Liver (tissue), 9 donors: ENCODE measurements around the gene MARVELD1. TPM values are rescaled to one million over a fixed set of nuclear protein-coding genes. Genes with fewer than 3 reads are reported as not detected.

Experiments
- DNase-seq: peaks from one replicate; pipeline ENCODE4 v3.0.0-alpha.2; 2017; ENCODE audit warnings: low spot score
- H3K27ac ChIP-seq, 2 donors: one replicate each; pipeline ENCODE4 v1.7.0; 2013; ENCODE audit warnings: inconsistent platforms in 2 of 2, low read length in 2 of 2, control low read depth in 1 of 2, low read depth in 1 of 2, mild to moderate bottlenecking in 1 of 2
- H3K27me3 ChIP-seq, 4 donors: one replicate each; pipeline versions ENCODE4 v1.6.1 to v1.7.0; 2013; ENCODE audit warnings: low read length in 3 of 4, inconsistent platforms in 1 of 4, mild to moderate bottlenecking in 1 of 4, moderate library complexity in 1 of 4; ENCODE audit not compliant: control insufficient read depth in 4 of 4, insufficient read depth in 4 of 4
- H3K36me3 ChIP-seq, 4 donors: one replicate each; pipeline versions ENCODE4 v1.6.1 to v1.7.0; 2013; ENCODE audit warnings: low read length in 3 of 4, mild to moderate bottlenecking in 3 of 4, low read depth in 1 of 4, moderate library complexity in 1 of 4; ENCODE audit not compliant: control insufficient read depth in 4 of 4, insufficient read depth in 3 of 4
- H3K4me1 ChIP-seq, 4 donors: one replicate each; pipeline versions ENCODE4 v1.6.1 to v1.7.0; 2013; ENCODE audit warnings: low read length in 3 of 4, mild to moderate bottlenecking in 3 of 4, moderate library complexity in 1 of 4; ENCODE audit not compliant: control insufficient read depth in 4 of 4, insufficient read depth in 4 of 4
- H3K4me3 ChIP-seq, 3 donors: one replicate each; pipeline versions ENCODE4 v1.6.1 to v1.7.0; 2013; ENCODE audit warnings: low read length in 3 of 3, control low read depth in 1 of 3, low read depth in 1 of 3, mild to moderate bottlenecking in 1 of 3
- H3K9ac ChIP-seq, 2 donors: one replicate each; pipeline ENCODE4 v1.7.0; 2013; ENCODE audit warnings: low read length in 2 of 2, mild to moderate bottlenecking in 2 of 2, moderate library complexity in 2 of 2, control low read depth in 1 of 2, low read depth in 1 of 2
- H3K9me3 ChIP-seq, 4 donors: one replicate each; pipeline versions ENCODE4 v1.6.1 to v1.7.0; 2013; ENCODE audit warnings: low read length in 3 of 4; ENCODE audit not compliant: control insufficient read depth in 4 of 4
- EGR1 ChIP-seq, 2 donors: IDR thresholded peaks; 2 replicates each; pipeline ENCODE4 v1.6.1; 2016 to 2018; ENCODE audit warnings: antibody characterized with exemption in 2 of 2, low read depth in 2 of 2
- FOXA1 ChIP-seq: IDR thresholded peaks from 2 replicates; pipeline ENCODE4 v1.6.1; 2016; ENCODE audit warnings: antibody characterized with exemption
- GABPA ChIP-seq, 2 donors: IDR thresholded peaks in 1 of 2; conservative IDR thresholded peaks in 1 of 2; 2 replicates each; pipeline ENCODE4 v1.6.1; 2016; ENCODE audit warnings: antibody characterized with exemption in 2 of 2, mild to moderate bottlenecking in 1 of 2, moderate library complexity in 1 of 2
- HNF4A ChIP-seq, 2 donors: conservative IDR thresholded peaks; 2 replicates each; pipeline ENCODE4 v1.6.1; 2016; ENCODE audit warnings: antibody characterized with exemption in 2 of 2, mild to moderate bottlenecking in 2 of 2
- JUND ChIP-seq, 2 donors: IDR thresholded peaks; 2 replicates each; pipeline ENCODE4 v1.6.1; 2016; ENCODE audit warnings: antibody characterized with exemption in 2 of 2
- NR2F2 ChIP-seq: IDR thresholded peaks from 2 replicates; pipeline ENCODE4 v1.6.1; 2016; ENCODE audit warnings: antibody characterized with exemption
- RAD21 ChIP-seq, 2 donors: IDR thresholded peaks; 2 replicates each; pipeline ENCODE4 v1.6.1; 2016; ENCODE audit warnings: antibody characterized with exemption in 2 of 2, mild to moderate bottlenecking in 2 of 2
- RXRA ChIP-seq, 2 donors: IDR thresholded peaks; 2 replicates each; pipeline ENCODE4 v1.6.1; 2017 to 2018; ENCODE audit warnings: antibody characterized with exemption in 2 of 2, mild to moderate bottlenecking in 1 of 2
- TAF1 ChIP-seq: conservative IDR thresholded peaks from 2 replicates; pipeline ENCODE4 v1.6.1; 2016; ENCODE audit warnings: antibody characterized with exemption, mild to moderate bottlenecking
- YY1 ChIP-seq: IDR thresholded peaks from 2 replicates; pipeline ENCODE4 v1.6.1; 2016; ENCODE audit warnings: antibody characterized with exemption, mild to moderate bottlenecking
- WGBS: extraction: QIAGEN DNeasy Blood & Tissue Kit; methylation state at CpG from one replicate; pipeline ENCODE4 v1.1.7; 2013; 5-methylcytosine and 5-hydroxymethylcytosine counted together
- polyA plus RNA-seq, 2 donors: library from polyadenylated mRNA; stranded (reverse) in 1 of 2; unstranded in 1 of 2; fragments of 200-250 nt in 1 of 2; fragments of >200 nt in 1 of 2; fragmentation: Nextera tagmentation in 1 of 2; extraction: Ambion mirVana in 1 of 2; gene quantifications; one replicate each; pipeline versions ENCODE4 v1.2.1 to v1.2.3, GENCODE V29; 2013 to 2015
- total RNA-seq, 2 donors: library from RNA; depleted of rRNA; stranded (reverse); fragments of >200 nt; gene quantifications; one replicate each; pipeline ENCODE4 v1.2.3, GENCODE V29; 2014
- TF ChIP-seq, protein P1 (sequence below): IDR thresholded peaks from 2 replicates; pipeline ENCODE4 v1.6.1; 2016; ENCODE audit warnings: antibody characterized with exemption
- TF ChIP-seq, protein P2 (sequence below): fragments of 150-350 bp; IDR thresholded peaks from 2 replicates; pipeline ENCODE4 v1.5.1; 2017; ENCODE audit warnings: improper control_type of control experiment, low read depth, low read length; ENCODE audit not compliant: missing input control
- TF ChIP-seq, protein P3 (sequence below): IDR thresholded peaks from 2 replicates; pipeline ENCODE4 v1.6.1; 2016; ENCODE audit warnings: antibody characterized with exemption, mild to moderate bottlenecking
- TF ChIP-seq, protein P4 (sequence below): IDR thresholded peaks from 2 replicates; pipeline ENCODE4 v1.6.1; 2016; ENCODE audit warnings: antibody characterized with exemption
- donor health status: healthy.
- donor health status: healthy.
- donor health status: healthy.
- donor health status: healthy.
- donor health status: healthy.

MARVELD1 gene
- total and polyA plus RNA-seq, 4 donors: 0.72 to 3.3 (median 2.8) TPM

DNA sequence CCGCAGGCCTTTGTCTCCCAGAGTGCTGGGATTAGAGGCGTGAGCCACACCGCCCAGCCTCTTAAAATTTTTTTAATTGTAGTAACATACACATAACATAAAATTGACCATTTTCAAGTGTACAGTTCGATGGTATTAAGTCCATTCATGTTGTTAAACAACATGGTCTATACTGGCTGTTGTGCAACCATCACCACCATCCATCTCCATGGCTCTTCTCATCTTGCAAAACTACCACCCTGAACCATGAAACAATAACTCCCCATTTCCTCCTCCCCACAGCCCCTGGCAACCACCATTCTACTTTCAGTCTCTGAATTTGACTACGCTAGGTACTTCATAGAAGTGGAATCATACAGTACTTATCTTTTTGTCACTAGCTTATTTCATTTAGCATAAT, 15.5 kb downstream of the MARVELD1 start:
- Histone ChIP-seq H3K27ac (no peak overlapping the region), H3K27me3 (no peaks in the 10 kb centered on the region), H3K4me1 (peaks cover 0 to 5% (median 2%) of the 10 kb centered on the region in 4 donors), H3K9ac (no peak overlapping the region), H3K4me3 (no peak overlapping the region), H3K9me3 (no peaks in the 10 kb centered on the region), H3K36me3 (no peaks in the 10 kb centered on the region)
- TF ChIP-seq, protein P1, sequence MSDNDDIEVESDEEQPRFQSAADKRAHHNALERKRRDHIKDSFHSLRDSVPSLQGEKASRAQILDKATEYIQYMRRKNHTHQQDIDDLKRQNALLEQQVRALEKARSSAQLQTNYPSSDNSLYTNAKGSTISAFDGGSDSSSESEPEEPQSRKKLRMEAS: no peak
- no peak for TF ChIP-seq RXRA (IDR thresholded peaks at IDR 0.05)
- TF ChIP-seq, protein P2, sequence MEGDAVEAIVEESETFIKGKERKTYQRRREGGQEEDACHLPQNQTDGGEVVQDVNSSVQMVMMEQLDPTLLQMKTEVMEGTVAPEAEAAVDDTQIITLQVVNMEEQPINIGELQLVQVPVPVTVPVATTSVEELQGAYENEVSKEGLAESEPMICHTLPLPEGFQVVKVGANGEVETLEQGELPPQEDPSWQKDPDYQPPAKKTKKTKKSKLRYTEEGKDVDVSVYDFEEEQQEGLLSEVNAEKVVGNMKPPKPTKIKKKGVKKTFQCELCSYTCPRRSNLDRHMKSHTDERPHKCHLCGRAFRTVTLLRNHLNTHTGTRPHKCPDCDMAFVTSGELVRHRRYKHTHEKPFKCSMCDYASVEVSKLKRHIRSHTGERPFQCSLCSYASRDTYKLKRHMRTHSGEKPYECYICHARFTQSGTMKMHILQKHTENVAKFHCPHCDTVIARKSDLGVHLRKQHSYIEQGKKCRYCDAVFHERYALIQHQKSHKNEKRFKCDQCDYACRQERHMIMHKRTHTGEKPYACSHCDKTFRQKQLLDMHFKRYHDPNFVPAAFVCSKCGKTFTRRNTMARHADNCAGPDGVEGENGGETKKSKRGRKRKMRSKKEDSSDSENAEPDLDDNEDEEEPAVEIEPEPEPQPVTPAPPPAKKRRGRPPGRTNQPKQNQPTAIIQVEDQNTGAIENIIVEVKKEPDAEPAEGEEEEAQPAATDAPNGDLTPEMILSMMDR: no peak
- no peak for TF ChIP-seq YY1
- TF ChIP-seq HNF4A (conservative IDR thresholded peaks at IDR 0.05): no peak
- TF ChIP-seq JUND (IDR thresholded peaks at IDR 0.05): no peak
- no peak for TF ChIP-seq GABPA (IDR thresholded peaks at IDR 0.05 in 1 of 2, conservative IDR thresholded peaks at IDR 0.05 in 1 of 2)
- TF ChIP-seq FOXA1: no peak
- TF ChIP-seq EGR1 (IDR thresholded peaks at IDR 0.05; ENCODE audit: low read depth in 2 of 2): no peak
- TF ChIP-seq NR2F2: no peak
- no peak for TF ChIP-seq TAF1
- TF ChIP-seq, protein P3, sequence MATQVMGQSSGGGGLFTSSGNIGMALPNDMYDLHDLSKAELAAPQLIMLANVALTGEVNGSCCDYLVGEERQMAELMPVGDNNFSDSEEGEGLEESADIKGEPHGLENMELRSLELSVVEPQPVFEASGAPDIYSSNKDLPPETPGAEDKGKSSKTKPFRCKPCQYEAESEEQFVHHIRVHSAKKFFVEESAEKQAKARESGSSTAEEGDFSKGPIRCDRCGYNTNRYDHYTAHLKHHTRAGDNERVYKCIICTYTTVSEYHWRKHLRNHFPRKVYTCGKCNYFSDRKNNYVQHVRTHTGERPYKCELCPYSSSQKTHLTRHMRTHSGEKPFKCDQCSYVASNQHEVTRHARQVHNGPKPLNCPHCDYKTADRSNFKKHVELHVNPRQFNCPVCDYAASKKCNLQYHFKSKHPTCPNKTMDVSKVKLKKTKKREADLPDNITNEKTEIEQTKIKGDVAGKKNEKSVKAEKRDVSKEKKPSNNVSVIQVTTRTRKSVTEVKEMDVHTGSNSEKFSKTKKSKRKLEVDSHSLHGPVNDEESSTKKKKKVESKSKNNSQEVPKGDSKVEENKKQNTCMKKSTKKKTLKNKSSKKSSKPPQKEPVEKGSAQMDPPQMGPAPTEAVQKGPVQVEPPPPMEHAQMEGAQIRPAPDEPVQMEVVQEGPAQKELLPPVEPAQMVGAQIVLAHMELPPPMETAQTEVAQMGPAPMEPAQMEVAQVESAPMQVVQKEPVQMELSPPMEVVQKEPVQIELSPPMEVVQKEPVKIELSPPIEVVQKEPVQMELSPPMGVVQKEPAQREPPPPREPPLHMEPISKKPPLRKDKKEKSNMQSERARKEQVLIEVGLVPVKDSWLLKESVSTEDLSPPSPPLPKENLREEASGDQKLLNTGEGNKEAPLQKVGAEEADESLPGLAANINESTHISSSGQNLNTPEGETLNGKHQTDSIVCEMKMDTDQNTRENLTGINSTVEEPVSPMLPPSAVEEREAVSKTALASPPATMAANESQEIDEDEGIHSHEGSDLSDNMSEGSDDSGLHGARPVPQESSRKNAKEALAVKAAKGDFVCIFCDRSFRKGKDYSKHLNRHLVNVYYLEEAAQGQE: no peak
- 93% methylated on average over 5 of the region's 5 CpGs for WGBS
- no peak for DNase-seq

DNA sequence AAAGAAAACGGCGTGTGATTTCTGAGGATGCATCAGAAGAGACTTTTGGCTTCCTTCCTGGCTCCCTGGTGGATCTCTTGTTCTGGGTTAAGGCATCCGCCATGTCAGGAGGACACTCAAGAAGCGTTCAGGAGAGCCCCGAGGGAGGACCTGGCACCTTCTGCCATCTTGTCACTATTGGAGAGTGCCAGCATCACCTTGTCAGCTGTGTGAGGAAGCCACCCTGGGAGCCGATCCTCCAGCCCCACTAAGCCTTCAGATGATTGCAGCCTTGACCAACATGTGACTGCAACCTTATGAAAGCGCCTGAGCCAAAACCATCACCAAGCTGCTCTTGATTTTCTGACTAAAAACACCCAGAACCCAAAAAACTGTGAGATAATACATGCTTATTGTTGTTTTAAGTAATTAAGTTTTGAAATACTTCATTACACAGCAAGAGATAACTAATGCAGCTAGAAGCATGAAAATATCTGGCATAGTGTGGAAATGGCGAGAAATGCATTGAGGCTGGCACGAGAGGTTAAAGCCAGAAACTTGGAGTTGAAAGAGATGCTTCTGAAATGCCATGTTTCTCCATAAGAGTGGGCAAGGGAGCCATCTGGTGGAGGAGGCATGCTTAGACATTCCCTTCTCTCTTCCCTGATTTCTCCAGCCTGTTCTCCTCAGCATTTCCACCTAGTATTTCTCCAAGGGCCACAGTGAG, 18.0 kb downstream of the MARVELD1 start:
- no peak overlapping the region for H3K9ac ChIP-seq
- peaks cover 0 to 6% (median 2%) of the 10 kb centered on the region in 4 donors for H3K4me1 ChIP-seq
- no peak overlapping the region for H3K27ac ChIP-seq
- WGBS: 61% methylated on average over 9 of the region's 9 CpGs
- no peaks in the 10 kb centered on the region for H3K36me3 ChIP-seq
- no peak overlapping the region for H3K4me3 ChIP-seq
- peak; percentile 69 for DNase-seq
- TF ChIP-seq RAD21 (IDR thresholded peaks at IDR 0.05): peak; percentile 99 to 100
- TF ChIP-seq, protein P2: peak; percentile 94
- TF ChIP-seq, protein P4, sequence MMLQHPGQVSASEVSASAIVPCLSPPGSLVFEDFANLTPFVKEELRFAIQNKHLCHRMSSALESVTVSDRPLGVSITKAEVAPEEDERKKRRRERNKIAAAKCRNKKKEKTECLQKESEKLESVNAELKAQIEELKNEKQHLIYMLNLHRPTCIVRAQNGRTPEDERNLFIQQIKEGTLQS: no peak
- no peaks in the 10 kb centered on the region for H3K27me3 ChIP-seq
- H3K9me3 ChIP-seq: no peaks in the 10 kb centered on the region
